G401.6 (cell line): ENCODE data around the gene FRYL.

Experiments used
- FAIRE-seq: peaks from 2 replicates; lab custom pipeline; 2012; peaks lifted over from hg19 to GRCh38; lab: Jason Lieb, UNC

FRYL gene

GRCh38 chr4:48556268-48556667, 223.8 kb downstream of the FRYL start:
- no peak for FAIRE-seq

DNA sequence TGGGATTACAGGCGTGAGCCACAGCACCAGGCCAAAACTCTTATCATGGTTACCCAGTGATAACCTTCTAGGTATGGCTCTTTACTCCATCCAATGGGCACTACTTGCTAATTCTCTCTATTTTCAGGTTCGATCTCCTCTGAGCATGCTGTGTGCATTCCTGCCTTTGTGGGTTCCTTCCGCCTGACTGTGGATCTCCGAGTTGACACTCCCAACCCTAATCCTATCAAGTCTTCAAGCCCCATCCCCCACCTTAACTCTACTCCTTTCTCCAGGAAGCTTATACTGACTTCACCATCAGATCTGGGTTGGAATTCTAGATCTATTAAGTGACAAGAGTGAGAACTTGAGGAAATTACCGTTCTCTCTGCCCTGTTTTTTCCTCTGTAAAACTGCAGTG, 225.5 kb downstream of the FRYL start:
- FAIRE-seq, result no peak

GRCh38 chr4:48553720-48554119, 226.4 kb downstream of the FRYL start:
- no peak for FAIRE-seq

DNA sequence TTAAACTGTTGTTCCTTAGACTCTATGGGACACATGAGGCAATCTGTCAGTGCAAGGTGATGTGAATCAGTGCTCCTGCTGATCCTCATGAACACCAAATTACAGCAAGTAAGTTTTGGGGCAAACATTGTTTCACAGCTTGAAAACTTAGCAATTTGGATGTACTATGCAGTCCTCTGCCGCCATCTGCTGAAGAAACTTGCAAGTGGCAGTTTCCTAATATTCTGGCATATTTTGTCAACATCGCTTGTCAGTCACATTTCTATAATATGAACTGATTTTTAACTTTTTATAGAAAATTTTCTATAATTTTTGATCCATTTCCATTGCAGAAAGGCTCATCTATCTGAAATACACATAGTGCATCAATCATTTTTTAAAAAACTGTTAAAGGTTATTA, 233.7 kb downstream of the FRYL start:
- peak; percentile 90 for FAIRE-seq

- no peak for FAIRE-seq
Measured at GRCh38 chr4:48543796-48544195, 236.3 kb downstream of the FRYL start.

GRCh38 chr4:48542888-48543287, 237.2 kb downstream of the FRYL start:
- FAIRE-seq, result no peak

- no peak for FAIRE-seq
Measured at GRCh38 chr4:48539597-48539996, 240.5 kb downstream of the FRYL start.

GRCh38 chr4:48538358-48538757, 241.7 kb downstream of the FRYL start:
- FAIRE-seq, result no peak

GRCh38 chr4:48526406-48526805, 253.7 kb downstream of the FRYL start:
- FAIRE-seq, result no peak

DNA sequence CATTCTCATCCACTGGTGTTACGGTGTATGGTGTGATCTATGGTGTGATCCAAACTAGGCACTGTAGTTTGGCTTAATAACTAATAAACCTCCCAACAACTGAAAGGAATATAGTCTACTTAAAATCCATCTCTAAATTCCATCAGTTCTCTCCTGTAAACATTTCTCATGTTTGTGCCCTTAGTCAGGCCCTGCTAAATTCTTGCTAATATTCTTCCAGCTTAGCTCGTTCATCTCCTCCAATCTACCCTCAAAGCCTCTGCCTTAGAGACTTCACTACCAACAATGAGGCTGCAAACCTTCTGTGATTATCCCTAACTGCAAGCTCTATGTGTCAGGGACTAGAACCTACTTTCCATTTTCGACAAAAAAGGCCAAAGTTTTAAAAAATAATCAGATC, 261.9 kb downstream of the FRYL start:
- no peak for FAIRE-seq

DNA sequence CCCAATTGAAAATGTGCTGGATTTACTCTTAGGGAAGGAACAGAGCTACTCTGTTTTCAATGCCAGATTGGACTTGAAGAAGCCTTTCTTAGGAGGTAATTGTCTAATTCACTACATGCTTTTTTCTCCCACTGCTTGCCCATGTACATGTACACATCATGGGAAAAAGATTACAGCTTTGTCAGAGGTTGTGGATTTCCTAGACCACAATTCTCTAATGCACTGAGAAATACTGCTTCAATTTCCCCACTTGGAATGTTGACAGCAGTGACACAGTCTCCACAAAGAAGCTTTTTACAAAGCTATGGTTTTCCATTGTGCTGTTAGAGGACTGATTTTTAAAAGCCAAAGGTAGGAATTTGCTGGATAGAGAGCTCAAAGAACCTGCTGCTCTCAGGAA, 270.5 kb downstream of the FRYL start:
- no peak for FAIRE-seq

- no peak for FAIRE-seq
Measured at GRCh38 chr4:48506716-48507115, 273.4 kb downstream of the FRYL start.

- FAIRE-seq, result no peak
Measured at GRCh38 chr4:48504352-48504751, 275.7 kb downstream of the FRYL start.

DNA sequence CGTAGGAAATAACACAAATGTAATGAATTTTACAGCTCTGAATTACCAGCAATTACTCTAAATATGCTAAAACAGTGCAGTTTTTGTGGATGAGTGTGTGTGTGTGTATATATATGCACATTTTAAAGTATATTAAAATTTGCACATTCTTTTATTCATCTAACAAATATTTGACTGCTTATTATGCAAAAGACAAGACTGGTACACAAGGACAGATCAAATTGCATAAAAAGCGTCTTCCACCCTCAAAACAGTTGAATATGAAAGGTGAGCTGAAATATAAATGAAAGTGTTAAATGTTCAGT, 276.1 kb downstream of the FRYL start:
- no peak for FAIRE-seq

DNA sequence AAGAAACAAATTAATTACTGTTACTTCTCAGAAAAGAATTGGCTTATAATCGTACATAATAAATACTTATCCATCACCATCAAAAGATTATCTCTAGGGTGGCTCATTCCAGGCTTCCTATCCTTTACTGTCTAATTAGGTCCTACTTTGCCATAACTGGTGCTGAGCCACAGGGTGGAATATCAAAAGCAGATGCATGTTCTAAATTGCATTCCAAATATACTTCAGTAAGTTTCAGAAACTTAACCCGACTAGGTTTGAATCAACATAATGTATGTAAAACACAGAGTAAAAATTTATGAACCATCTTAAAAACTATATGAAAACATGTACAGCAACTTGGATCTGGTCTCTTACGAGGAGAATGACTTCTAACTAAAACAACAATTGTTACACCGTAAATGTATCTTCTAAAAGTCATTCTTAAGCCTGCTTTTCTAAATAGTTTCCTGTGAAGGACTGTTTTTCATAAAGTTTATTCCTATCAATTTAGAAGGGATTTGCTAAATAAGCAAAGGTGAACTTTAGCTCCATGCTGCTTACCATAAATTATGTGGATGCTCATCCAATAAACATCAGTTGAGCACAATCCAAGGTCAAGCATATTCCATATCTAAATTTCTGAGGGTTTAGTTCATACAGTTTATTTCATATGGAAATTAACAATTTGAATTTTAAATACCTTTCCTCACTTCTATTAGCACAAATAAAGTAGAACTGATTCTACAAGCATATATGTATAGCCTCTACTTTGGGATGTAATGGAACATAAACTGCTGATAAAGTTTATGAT, 276.6 kb downstream of the FRYL start:
- FAIRE-seq, result no peak

- FAIRE-seq, result no peak
Measured at GRCh38 chr4:48499551-48500066, 280.5 kb downstream of the FRYL start.

DNA sequence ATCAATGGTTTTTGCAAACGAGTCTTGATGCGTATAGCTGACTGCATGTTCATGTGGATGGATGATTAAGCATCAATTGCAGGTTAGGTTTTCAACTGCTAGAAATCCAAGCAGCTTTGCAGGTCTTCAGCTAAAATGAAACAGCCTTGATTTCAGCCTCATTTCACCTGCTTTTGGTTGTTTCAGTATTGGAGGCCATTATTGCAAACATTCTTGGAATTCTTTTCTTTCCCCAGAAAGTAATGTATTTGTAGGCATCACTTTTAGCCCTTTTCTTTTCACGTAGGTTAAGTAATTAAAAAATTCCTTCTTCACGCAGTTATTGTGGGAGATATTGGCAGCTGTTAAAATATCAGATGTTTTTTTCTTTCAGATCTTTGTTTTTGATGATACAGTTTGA, 281.2 kb downstream of the FRYL start:
- FAIRE-seq, result no peak

DNA sequence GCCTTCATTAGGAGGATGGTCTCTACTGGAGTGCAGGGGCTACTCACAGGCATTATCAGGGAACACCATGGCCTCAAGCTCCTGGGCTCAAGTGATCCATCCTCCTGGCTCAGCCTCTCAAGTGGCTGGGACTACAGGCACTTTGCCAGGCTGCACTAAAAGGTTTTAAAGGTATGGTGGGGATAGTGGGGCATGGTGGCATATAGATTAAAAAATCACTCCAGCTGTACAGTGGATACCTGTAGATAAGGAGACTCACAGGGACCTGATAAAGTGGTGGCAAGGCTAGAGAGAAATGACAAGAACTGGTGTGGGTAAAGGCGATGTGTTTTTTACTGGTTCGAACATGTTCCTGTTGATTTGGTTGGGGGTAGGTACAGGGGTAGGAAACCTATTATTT, 284.1 kb downstream of the FRYL start:
- no peak for FAIRE-seq

- no peak for FAIRE-seq
Measured at GRCh38 chr4:48493452-48494100, 286.5 kb downstream of the FRYL start.

DNA sequence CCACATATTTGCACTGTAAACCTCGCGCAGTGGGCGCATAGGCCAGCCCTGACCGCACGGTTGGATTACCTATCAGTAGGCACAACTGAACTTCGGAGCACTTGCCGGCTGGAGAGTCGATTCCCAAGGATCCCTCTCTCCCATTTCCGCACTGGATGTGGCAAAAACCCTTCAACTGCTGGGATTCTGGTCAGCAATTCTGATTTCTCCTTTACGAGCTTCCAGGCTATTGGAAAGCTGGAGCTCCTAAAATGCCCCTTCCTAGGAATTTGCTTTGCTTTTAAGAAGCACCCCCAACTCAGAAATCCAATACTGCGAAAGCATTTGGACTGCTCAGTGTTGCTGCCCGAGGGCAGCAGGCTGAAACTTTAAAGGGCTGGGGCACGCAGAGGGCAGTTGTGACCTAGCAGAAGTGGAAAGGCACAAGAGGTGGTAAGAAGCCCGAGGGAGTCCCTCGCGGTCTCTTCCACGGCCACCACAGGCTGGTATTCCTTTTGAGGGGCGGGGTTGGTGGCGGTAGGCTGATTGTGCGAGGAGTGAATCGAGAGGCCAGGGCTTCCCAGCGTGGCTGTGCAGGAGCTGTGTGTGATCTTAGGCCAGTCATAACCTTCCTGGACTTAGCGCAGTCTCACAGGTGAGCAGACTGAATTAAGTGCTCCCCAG, 288.4 kb downstream of the FRYL start:
- FAIRE-seq, result no peak

GRCh38 chr4:48490680-48491513, 289.2 kb downstream of the FRYL start:
- FAIRE-seq, result no peak

DNA sequence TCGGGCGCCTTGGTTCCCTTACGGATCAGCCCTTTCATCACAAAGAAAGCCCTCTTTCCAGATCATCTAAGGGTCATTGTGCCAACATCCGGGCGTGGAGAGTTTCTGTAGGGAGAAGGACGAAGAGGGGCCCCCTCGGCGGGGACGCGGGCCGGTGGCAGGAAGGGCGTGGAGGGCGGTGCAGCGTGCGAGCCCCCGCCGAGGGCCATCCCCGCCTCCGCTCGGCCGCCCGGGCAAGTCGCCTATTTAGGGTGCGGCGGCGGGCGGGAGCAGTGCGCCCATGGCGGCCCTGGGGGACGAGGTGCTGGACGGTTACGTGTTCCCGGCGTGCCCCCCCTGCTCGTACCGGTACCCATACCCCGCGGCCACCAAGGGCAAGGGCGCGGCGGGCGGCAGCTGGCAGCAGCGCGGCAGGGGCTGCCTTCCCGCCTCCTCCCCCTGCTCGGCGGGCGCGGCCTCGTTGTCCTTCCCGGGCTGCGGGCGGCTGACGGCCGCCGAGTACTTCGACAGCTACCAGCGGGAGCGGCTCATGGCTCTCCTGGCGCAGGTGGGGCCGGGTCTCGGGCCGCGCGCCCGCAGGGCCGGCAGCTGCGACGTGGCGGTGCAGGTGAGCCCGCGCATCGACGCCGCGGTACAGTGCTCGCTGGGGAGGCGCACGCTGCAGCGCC, 289.9 kb downstream of the FRYL start, which contains the start of gene ZAR1:
Gene ZAR1, plus strand, starts transcription at position 241 of the 668 bp plus-strand sequence. Its CDS starts 40 bp downstream, at position 281.
- FAIRE-seq, result no peak
